ENCODE measurements around the gene WIPF1.
A peak's percentile ranks its signal among the peaks of the same experiment; 100 is the strongest.
"Not testable (repeated sequence)": the region's sequence is repeated elsewhere in the genome, so short reads cannot be mapped to it uniquely, and the experiment has no call there.

Gene WIPF1

DNA sequence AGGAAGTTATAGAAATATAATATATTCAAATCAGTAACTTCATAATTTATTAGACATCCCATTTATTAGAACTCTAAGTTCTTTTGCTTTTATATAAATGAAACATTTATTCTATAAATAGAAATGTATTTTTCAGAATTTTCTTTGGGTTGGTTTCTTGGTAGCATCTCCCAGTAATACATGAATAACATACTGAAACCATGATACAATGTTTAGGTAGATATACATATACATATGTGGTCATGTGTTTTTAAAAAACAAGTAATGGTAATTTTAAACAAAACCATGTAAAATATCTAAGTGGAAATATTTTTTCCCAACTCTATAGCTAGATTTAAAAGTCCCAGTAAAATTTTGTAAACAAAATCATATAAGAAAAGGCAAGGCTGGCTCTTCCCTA, 36.9 kb downstream of the WIPF1 start:
- Histone ChIP-seq H3K9me3 (ENCODE audit: control insufficient read depth, insufficient read depth, low read length) (no peaks in the 10 kb centered on the region), H3K36me3 (ENCODE audit: insufficient read depth, low read length) (no peaks in the 10 kb centered on the region), H3K4me1 (ENCODE audit: insufficient read depth, low read length) (no peaks in the 10 kb centered on the region)

DNA sequence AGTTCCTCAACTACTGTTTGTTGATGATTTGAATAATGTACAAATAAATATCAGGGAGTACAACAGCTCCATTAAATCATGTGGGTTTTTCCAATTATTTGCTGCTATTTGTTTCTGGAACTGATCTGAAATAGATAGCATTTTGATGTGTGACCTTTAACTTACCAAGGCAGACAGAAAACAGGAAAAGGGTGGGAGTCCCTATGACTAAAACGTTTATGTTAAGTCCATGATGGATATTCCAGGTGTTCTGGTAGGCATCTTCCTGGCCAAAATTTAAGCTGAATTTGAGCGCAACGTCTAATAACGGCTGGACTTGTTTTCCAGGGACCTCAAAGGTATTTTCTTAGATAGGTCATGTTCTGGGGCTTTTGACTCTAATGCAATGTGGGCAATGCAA, 41.6 kb downstream of the WIPF1 start:
- Histone ChIP-seq H3K4me1 (ENCODE audit: insufficient read depth, low read length) (no peaks in the 10 kb centered on the region), H3K9ac (ENCODE audit: low read depth, low read length) (no peak overlapping the region), H3K9me3 (ENCODE audit: control insufficient read depth, insufficient read depth, low read length) (peaks cover 9% of the 10 kb centered on the region; the same call in 1 of the 2 replicates), H3K36me3 (ENCODE audit: insufficient read depth, low read length) (no peaks in the 10 kb centered on the region)

More for the DNA sequence above, 36.9 kb downstream of the WIPF1 start:
- H3K9ac ChIP-seq (ENCODE audit: low read depth, low read length): no peak overlapping the region

GRCh38 chr2:174554529-174555150, 43.0 kb downstream of the WIPF1 start:
- Histone ChIP-seq H3K9ac (ENCODE audit: low read depth, low read length) (no peak overlapping the region), H3K36me3 (ENCODE audit: insufficient read depth, low read length) (no peaks in the 10 kb centered on the region), H3K9me3 (ENCODE audit: control insufficient read depth, insufficient read depth, low read length) (peaks cover 9% of the 10 kb centered on the region; the same call in 1 of the 2 replicates), H3K4me1 (ENCODE audit: insufficient read depth, low read length) (no peaks in the 10 kb centered on the region)

GRCh38 chr2:174553811-174554493, 43.7 kb downstream of the WIPF1 start:
- H3K9ac ChIP-seq (ENCODE audit: low read depth, low read length): no peak overlapping the region
- H3K9me3 ChIP-seq (ENCODE audit: control insufficient read depth, insufficient read depth, low read length): peaks cover 9% of the 10 kb centered on the region; the same call in 1 of the 2 replicates
- no peaks in the 10 kb centered on the region for H3K36me3 ChIP-seq (ENCODE audit: insufficient read depth, low read length)
- no peaks in the 10 kb centered on the region for H3K4me1 ChIP-seq (ENCODE audit: insufficient read depth, low read length)

- Histone ChIP-seq H3K9me3 (ENCODE audit: control insufficient read depth, insufficient read depth, low read length) (peaks cover 9% of the 10 kb centered on the region; the same call in 1 of the 2 replicates), H3K36me3 (ENCODE audit: insufficient read depth, low read length) (no peaks in the 10 kb centered on the region), H3K9ac (ENCODE audit: low read depth, low read length) (no peak overlapping the region), H3K4me1 (ENCODE audit: insufficient read depth, low read length) (no peaks in the 10 kb centered on the region)
Observed at GRCh38 chr2:174552880-174553279, 44.7 kb downstream of the WIPF1 start.

GRCh38 chr2:174551697-174552096, 45.9 kb downstream of the WIPF1 start:
- Histone ChIP-seq H3K9me3 (ENCODE audit: control insufficient read depth, insufficient read depth, low read length) (peaks cover 9% of the 10 kb centered on the region; the same call in 1 of the 2 replicates), H3K4me1 (ENCODE audit: insufficient read depth, low read length) (no peaks in the 10 kb centered on the region), H3K9ac (ENCODE audit: low read depth, low read length) (no peak overlapping the region), H3K36me3 (ENCODE audit: insufficient read depth, low read length) (no peaks in the 10 kb centered on the region)

DNA sequence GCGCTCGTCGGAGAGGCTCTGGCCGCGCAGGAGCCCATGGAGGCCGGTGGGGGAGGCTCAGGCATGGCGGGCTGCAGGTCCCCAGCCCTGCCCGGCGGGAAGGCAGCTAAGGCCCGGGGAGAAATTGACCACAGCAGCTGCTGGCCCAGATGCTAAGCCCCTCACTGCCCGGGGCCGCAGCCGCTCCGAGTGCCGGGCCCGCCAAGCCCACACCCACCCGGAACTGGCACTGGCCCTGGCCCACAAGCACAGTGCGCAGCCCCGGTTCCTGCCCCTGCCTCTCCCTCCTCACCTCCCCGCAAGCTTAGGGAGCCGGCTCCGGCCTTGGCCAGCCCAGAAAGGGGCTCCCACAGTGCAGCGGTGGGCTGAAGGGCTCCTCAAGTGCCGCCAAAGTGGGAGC, 49.0 kb downstream of the WIPF1 start:
- H3K4me1 ChIP-seq (ENCODE audit: insufficient read depth, low read length); H3K9ac ChIP-seq (ENCODE audit: low read depth, low read length); H3K9me3 ChIP-seq (ENCODE audit: control insufficient read depth, insufficient read depth, low read length); H3K36me3 ChIP-seq (ENCODE audit: insufficient read depth, low read length): not testable (repeated sequence)

DNA sequence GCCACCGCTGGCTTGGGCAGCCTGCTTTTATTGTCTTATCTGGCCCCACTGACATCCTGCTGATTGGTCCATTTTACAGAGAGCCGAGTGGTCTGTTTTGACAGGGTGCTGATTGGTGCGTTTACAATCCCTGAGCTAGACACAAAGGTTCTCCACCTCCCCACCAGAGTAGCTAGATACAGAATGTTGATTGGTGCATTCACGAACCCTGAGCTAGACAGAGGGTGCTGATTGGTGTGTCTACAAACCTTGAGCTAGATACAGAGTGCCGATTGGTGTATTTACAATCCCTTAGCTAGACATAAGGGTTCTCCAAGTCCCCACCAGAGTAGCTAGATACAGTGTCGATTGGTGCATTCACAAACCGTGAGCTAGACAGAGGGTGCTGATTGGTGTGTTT, 49.6 kb downstream of the WIPF1 start:
- not testable (repeated sequence) for H3K9me3 ChIP-seq (ENCODE audit: control insufficient read depth, insufficient read depth, low read length); H3K9ac ChIP-seq (ENCODE audit: low read depth, low read length); H3K4me1 ChIP-seq (ENCODE audit: insufficient read depth, low read length); H3K36me3 ChIP-seq (ENCODE audit: insufficient read depth, low read length)

DNA sequence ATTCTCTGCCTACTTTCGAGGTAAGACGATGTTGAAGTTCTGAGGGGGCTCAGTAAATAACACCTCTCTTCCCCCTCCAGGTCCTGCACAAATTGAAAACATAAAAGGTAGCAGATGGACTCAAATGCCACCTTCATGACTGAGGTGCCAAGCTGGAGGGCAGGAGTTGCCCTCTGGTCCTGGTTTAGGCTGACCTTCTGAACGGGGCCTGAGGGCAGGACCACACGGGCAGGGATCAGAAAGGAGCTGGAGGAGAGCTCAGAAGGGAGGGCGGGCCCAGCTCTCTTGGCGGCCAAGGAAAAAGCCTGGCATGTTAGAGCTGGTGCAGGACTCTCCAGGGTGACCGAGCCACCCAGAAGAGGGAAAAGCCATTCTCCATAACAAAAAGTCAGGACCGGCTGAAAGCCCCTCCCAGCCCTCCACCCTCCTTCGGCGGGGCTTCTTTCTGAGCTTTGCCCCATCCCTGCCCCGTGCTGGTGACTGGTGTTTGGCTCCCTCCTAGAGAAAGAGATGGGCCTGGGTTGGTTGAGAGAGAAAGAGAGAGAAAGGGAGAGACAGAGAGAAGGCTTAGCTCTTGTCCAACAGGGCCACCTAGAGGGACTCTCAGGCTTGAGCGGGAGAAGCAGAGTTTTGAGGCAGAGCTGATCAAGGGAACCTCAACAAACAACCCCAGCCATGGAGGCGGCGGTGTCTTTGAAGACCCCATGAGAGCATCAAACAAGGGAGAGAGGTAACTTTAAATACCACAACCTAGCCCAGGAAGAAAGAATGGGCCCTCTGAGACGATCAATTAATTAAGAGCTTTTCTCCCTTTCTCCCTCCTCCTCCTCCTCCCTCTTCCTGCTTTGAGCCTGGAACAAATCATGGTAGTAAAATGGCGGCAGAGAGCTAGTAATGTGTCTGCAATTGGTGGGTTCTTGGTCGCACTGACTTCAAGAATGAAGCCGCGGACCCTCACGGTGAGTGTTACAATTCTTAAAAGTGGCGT, 50.8 kb downstream of the WIPF1 start:
- H3K9ac ChIP-seq (ENCODE audit: low read depth, low read length): peak overlapping the region; percentile 11; the same call in 1 of the 2 replicates
- no peaks in the 10 kb centered on the region for H3K36me3 ChIP-seq (ENCODE audit: insufficient read depth, low read length)
- peaks cover 2% of the 10 kb centered on the region; the same call in 1 of the 2 replicates for H3K9me3 ChIP-seq (ENCODE audit: control insufficient read depth, insufficient read depth, low read length)
- H3K4me1 ChIP-seq (ENCODE audit: insufficient read depth, low read length): no peaks in the 10 kb centered on the region

- H3K36me3 ChIP-seq (ENCODE audit: insufficient read depth, low read length): no peaks in the 10 kb centered on the region
- no peak overlapping the region for H3K9ac ChIP-seq (ENCODE audit: low read depth, low read length)
- H3K4me1 ChIP-seq (ENCODE audit: insufficient read depth, low read length): no peaks in the 10 kb centered on the region
- no peaks in the 10 kb centered on the region for H3K9me3 ChIP-seq (ENCODE audit: control insufficient read depth, insufficient read depth, low read length)
Observed at GRCh38 chr2:174545240-174545639, 52.4 kb downstream of the WIPF1 start.

GRCh38 chr2:174544802-174545201, 52.8 kb downstream of the WIPF1 start:
- Histone ChIP-seq H3K4me1 (ENCODE audit: insufficient read depth, low read length) (no peaks in the 10 kb centered on the region), H3K9me3 (ENCODE audit: control insufficient read depth, insufficient read depth, low read length) (no peaks in the 10 kb centered on the region), H3K9ac (ENCODE audit: low read depth, low read length) (no peak overlapping the region), H3K36me3 (ENCODE audit: insufficient read depth, low read length) (no peaks in the 10 kb centered on the region)

DNA sequence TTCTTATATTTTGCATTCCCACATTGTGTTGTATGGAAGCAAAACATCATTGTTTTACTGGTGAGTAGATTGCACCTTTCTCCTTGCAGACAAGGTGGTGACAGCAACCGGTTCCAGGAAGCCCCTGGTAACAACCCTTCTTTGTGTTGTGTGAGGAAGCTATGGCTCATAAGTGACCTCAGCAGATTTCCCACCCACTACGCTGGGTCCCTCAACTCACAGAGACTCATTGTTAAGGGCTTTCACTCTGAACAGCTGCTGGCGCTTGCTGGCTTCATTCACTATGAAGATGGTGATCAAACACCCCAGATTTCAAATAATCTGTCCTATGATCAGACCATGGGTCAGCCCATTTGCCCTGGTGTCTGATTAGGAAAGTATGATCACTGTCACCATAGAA, 53.4 kb downstream of the WIPF1 start:
- Histone ChIP-seq H3K9me3 (ENCODE audit: control insufficient read depth, insufficient read depth, low read length) (no peaks in the 10 kb centered on the region), H3K9ac (ENCODE audit: low read depth, low read length) (no peak overlapping the region), H3K36me3 (ENCODE audit: insufficient read depth, low read length) (no peaks in the 10 kb centered on the region), H3K4me1 (ENCODE audit: insufficient read depth, low read length) (no peaks in the 10 kb centered on the region)

DNA sequence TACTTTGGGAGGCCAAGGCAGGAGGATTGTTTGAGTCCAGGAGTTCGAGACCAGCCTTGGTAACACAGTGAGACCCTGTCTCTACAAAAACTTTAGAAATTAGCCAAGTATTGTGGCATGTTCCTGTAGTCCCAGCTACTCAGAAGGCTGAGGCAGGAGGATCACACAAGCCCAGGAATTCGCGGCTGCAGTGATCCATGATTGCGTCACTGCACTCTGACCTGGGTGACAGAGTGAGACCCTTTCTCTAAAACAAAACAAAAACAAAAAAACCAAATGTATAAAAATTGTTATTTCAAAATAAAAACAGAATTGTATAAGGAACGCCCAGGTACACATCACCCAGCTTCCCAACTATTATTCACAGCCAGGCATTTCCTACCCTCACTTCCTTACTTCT, 56.7 kb downstream of the WIPF1 start:
- no peak overlapping the region for H3K9ac ChIP-seq (ENCODE audit: low read depth, low read length)
- no peaks in the 10 kb centered on the region for H3K9me3 ChIP-seq (ENCODE audit: control insufficient read depth, insufficient read depth, low read length)
- no peaks in the 10 kb centered on the region for H3K36me3 ChIP-seq (ENCODE audit: insufficient read depth, low read length)
- H3K4me1 ChIP-seq (ENCODE audit: insufficient read depth, low read length): no peaks in the 10 kb centered on the region
